HG02610 (cell line): ENCODE data around the gene SYT10.
"Not testable (repeated sequence)": the region's sequence is repeated elsewhere in the genome, so short reads cannot be mapped to it uniquely, and the experiment has no call there.

Source experiments
- ATAC-seq: cut with Tn5 transposase; IDR thresholded peaks from one replicate; pipeline ENCODE4 v1.9.1; 2021; ENCODE audit warnings: mild to moderate bottlenecking, moderate library complexity; ENCODE audit not compliant: unreplicated experiment

SYT10 gene

GRCh38 chr12:33439587-33440011 lies at the start of gene SYT10:
Gene SYT10, minus strand, starts transcription at chr12:33439819. Its CDS starts 297 bp downstream, at chr12:33439522.
- no peak for ATAC-seq

DNA sequence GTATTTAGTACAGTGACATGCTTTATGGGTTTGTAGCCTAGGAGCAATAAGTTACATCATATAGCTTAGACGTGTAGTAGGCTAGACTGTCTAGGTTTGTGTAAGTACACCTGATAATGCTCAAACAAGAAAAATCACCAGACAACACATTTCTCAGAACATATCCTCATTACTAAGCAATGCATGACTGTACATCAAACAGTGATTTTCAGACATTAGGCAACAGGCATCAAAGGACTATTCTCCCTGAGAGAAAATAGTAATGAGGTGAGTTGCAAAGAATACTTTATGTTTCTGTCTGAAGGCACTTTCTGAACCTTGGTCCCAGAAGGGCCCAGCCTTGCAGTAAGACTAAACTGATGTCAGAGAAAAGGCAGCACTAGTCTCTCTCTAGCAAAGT lies 48.4 kb upstream of the SYT10 start:
- no peak for ATAC-seq

- no peak for ATAC-seq
These were observed 46.4 kb upstream of the SYT10 start for GRCh38 chr12:33486058-33486457.

- ATAC-seq = no peak
These were observed 44.5 kb upstream of the SYT10 start for GRCh38 chr12:33484161-33484560.

GRCh38 chr12:33480366-33480765 lies 40.7 kb upstream of the SYT10 start:
- no peak for ATAC-seq

DNA sequence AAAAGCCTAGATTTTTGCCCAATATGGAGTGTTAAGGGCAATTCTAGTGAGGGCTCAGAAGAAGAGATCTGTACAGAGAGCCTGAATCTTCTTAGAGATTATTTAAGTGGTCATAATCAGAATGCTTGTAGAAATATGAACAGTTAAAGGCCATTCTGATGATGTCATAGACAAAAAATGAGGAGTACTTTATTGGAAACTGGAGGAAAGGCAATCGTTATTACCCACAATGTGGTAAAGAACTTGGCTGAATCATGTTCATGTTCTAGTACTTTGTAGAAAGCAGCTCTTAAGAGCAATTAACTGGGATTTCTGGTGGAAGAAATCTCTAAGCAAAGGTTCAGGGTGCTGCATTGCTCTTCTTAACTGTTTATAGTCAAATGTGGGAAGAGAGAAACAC lies 36.4 kb upstream of the SYT10 start:
- no peak for ATAC-seq

DNA sequence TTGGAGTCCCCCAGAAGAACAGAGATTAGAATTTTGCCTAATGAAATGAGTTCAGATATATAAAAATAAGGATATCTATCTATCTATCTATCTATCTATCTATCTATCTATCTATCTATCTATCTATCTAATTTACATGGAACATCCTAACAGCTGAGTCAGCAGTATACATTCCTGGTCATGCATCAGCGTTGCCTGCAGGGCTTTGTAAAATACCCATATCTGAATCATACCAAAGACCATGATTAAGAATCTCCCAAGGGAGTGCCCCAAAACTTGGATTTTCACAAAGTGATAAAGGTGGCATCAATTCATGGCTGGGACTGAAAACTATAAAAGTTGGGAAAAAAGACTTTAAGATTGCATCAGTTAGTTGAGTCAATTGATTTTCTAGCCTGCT lies 32.7 kb upstream of the SYT10 start:
- ATAC-seq = no peak

GRCh38 chr12:33455096-33455495 lies 15.5 kb upstream of the SYT10 start:
- no peak for ATAC-seq

- ATAC-seq = no peak
These were observed 10.9 kb upstream of the SYT10 start for GRCh38 chr12:33450480-33450879.

DNA sequence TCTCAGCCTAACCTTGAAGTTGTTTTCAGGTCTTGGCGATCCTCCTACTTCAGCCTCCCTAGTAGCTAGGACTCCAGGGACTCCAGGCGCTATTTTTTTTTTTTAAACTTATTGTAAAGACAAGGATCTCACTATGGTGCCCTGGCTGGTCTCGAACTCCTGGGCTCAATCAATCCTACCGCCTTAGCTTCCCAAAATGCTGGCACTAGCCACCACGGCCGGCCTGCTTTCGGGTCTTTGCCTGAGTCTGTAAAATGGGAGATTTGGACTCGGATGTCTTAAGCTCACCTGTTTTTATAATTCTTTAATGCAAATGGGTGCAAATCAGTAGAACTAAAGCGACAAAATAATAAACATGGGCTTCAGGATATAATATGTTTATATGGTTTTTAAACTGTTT lies 858 bp upstream of the SYT10 start:
- ATAC-seq = no peak

- ATAC-seq = no peak
These were observed 600 bp downstream of the SYT10 start for GRCh38 chr12:33438851-33439586.

DNA sequence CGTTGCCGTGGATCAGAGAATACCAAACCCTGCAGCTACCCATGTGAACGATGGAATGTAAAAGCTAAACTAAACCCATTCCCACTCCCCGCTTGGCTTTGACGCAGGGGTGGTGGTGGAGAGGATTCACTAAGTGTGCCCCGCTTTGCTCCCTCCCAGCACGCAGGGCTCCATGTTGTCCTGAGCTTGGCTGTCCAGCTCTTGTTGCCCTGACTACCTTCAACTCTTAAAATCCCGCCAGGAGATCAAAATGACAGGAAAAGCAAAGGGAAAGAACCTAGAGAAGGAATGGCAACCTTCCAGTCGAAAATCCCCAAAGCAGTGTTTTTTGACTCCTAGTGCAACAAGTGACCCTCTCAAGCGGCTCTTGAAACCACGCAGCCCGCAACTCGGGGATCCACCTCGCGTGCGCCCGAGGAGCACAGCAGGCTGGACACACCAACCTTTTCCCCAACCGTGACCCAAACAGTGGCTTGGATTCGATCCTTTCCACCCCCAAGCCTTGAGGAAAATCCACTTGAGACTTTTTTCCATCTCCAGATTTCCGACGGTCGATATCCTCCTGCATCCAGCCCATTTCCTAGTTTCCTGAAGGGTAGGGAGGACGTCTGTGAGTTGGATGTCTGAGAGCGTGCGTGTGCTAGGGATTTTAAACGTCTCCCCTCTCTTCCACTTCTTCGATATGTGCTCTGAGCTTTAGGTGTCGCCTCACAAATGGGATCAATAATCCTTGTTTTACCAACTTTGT lies 1.4 kb downstream of the SYT10 start:
- no peak for ATAC-seq

DNA sequence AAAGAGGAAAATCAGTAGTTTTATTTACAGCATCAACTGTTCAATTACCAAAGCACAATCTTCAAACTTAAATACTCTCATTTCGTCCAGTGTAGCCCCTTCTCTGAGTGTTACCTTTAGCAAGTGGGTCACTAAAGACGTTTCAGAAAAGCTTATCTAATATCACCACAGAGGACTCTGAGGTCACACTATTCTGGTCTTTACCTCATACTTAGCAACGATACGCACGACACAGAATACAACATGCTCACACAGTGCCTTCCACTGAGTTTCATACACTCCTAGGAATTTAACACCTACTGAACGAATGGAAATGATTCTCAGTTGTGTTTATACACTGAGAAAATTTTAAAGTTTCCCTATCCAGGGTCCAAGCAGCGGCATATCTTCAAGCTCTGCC lies 2.0 kb downstream of the SYT10 start:
- ATAC-seq = no peak

- ATAC-seq = no peak
These were observed 6.6 kb downstream of the SYT10 start for GRCh38 chr12:33432992-33433391.

GRCh38 chr12:33431648-33432047 lies 8.0 kb downstream of the SYT10 start:
- ATAC-seq = no peak

DNA sequence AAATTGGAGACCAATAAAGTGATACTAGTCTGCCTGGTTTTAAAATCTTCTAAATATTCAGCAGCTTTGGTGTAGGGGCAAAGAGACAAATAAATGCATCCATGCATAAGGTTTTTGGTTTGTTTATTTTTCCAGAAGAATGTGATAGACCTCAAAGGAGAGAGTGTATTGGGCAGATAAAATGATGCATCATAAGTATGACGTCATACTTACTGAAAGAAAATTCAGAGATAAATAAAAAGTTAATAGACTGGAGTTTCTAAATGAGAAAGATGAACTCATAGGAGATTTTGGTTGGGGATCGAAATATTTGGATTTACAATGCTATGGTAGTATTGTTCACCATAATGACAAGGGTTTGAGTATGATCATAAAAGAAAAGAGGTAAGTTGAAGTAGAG lies 10.2 kb downstream of the SYT10 start:
- no peak for ATAC-seq

- peak; percentile 78 for ATAC-seq
These were observed 12.5 kb downstream of the SYT10 start for GRCh38 chr12:33427071-33427470.

DNA sequence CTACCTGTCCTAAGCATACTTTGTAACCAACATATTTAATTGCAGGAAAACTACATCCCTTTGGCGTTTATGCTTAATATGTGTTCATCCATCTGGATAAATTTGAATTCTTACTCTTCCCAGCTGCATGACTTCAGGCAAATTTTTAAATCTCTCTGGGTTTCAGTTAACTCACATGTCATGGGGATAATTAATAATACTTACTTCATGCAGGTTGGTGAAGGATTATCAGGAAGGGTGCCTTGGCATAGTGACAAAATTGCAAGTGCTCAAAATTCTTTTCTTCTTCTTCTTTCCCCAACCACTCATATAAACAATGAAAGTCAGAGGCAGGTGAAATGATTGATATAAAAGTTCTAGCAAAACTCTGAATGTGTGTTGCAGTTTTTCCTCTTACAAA lies 15.9 kb downstream of the SYT10 start:
- ATAC-seq = no peak

DNA sequence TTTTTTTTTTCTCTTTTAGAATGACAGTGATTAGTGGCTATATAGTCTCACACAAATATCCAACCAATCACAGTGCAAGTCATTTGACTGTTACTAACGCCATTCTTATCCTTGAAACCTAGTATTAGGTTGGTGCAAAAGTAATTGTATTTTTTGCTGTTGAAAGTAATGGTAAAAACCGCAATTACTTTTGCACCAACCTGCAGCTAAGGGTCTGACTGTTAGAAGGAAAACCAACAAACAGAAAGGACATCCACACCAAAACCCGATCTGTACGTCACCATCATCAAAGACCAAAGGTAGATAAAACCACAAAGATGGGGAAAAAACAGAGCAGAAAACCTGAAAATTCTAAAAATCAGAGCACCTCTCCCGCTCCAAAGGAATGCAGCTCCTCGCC lies 27.2 kb downstream of the SYT10 start:
- ATAC-seq = not testable (repeated sequence)

- ATAC-seq = no peak
These were observed 56.1 kb downstream of the SYT10 start for GRCh38 chr12:33383503-33383902.

GRCh38 chr12:33376153-33376552 lies 63.5 kb downstream of the SYT10 start:
- ATAC-seq = no peak

DNA sequence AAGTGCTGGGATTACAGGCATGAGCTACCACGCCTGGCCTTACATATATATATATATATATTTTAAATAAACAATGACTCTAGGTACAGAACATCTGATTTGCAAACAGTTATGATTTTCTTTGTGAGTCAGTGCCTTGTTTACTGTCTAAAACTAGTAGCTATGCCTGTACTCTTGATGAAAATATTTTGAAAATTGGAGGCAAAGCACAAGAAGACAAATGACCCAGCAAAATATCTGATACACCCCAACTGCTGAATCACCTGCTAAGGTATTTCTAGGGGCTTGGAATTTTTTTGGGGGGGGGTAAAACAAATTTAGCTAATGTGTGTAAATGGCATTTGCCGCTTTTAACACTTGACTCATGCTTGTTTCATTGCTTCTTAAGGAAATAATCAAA lies 69.3 kb downstream of the SYT10 start:
- ATAC-seq = no peak
